ENCODE data around the gene SUCLG2. TPM values are rescaled to one million over a fixed set of nuclear protein-coding genes. Genes with fewer than 3 reads are reported as not detected.

The SUCLG2 gene
- total RNA-seq, 2 donors from 2014 or later: 43.8 to 48.1 TPM

GRCh38 chr3:67421912-67422311 is 232.5 kb downstream of the SUCLG2 start:
- Mint-ChIP-seq H3K27ac (no peak overlapping the region), H3K4me1 (peaks cover 8% of the 10 kb centered on the region), H3K27me3 (no peaks in the 10 kb centered on the region), H3K36me3 (ENCODE audit: low read depth) (peaks cover 2% of the 10 kb centered on the region), H3K4me3 (no peak overlapping the region)
- no peak for DNase-seq
- ATAC-seq: no peak
- H3K9me3 ChIP-seq (ENCODE audit: control insufficient read depth, low read length, poor library complexity, severe bottlenecking): peaks cover 10% of the 10 kb centered on the region

DNA sequence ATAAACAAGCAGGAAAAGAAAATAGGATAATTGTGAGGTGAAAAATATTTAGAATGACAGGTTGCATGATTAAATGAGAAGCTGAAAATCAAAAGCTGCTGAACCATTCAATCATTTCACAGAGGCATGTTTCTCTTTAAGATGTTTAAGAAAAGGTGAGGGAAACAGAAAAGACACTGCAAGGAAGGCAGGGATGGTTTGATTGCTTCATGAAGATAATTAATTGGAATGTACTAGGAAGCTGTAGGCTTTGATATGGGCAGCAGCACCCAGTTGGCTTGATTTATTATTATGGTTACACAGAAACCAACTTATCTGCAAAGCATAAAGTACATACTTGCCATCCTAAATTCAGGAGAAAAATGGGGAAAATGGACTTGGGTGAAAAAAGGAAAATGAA is 234.6 kb downstream of the SUCLG2 start:
- H3K9me3 ChIP-seq (ENCODE audit: control insufficient read depth, low read length, poor library complexity, severe bottlenecking): peaks cover 10% of the 10 kb centered on the region
- peaks cover 2% of the 10 kb centered on the region for H3K36me3 Mint-ChIP-seq (ENCODE audit: low read depth)
- no peaks in the 10 kb centered on the region for H3K27me3 Mint-ChIP-seq
- DNase-seq (no peak), ATAC-seq (no peak)
- no peak overlapping the region for H3K27ac Mint-ChIP-seq
- H3K4me1 Mint-ChIP-seq: peaks cover 9% of the 10 kb centered on the region
- no peak overlapping the region for H3K4me3 Mint-ChIP-seq

DNA sequence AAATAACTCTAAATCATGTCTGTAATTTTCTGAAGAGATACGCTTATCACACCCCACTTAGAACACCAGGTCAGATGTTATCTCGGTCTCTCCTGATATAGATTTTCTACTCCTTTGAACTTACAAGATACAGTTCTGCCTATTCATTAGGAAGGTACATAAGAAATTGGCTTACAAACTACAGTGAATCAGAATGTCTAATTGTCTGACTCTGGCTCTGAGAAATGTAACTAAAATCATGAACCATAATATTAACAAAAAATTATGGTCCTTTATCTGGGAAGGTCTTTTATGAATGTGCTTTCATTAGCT is 235.2 kb downstream of the SUCLG2 start:
- peaks cover 10% of the 10 kb centered on the region for H3K9me3 ChIP-seq (ENCODE audit: control insufficient read depth, low read length, poor library complexity, severe bottlenecking)
- H3K36me3 Mint-ChIP-seq (ENCODE audit: low read depth): peaks cover 2% of the 10 kb centered on the region
- ATAC-seq (no peak), DNase-seq (no peak)
- H3K27me3 Mint-ChIP-seq: no peaks in the 10 kb centered on the region
- peaks cover 3% of the 10 kb centered on the region for H3K4me1 Mint-ChIP-seq
- no peak overlapping the region for H3K4me3 Mint-ChIP-seq
- H3K27ac Mint-ChIP-seq: no peak overlapping the region

DNA sequence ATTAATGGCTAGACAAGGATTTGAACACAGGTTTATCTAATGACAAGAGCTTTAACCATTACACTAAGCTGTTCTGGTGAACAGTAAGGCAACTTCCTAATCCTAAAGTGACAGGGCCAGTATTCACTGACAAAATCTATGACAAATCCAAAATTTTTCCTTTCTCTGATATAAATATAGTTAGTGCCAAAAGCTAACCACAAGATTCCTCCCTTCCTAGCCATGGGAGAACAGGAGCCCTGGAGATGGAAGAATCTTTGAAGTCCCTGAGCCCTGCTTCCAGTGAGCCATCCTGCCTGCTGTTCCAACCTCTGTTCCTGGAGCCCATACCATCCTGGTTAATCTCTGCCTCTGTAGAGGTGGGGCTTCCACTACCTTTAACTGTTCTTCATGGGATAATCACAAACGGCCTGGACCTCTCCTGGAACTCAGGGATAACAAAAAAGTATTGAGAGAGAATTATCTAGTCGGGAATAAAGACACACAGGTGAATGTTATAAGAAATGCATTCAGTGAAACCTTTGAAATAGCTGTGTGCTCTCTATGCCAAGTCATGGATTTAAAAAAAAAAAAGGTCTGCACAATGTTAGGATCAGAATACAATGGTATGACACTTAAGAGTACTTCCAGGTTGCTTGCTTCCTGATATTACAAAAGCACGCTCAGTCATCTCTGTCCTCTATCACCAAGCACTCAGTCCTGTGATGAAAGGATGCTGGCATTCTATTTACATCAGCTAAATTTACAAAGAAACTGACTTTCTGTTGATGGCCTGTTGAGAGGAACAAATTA is 235.8 kb downstream of the SUCLG2 start:
- no peak overlapping the region for H3K27ac Mint-ChIP-seq
- H3K4me1 Mint-ChIP-seq: peaks cover 3% of the 10 kb centered on the region
- DNase-seq: no peak
- H3K4me3 Mint-ChIP-seq: no peak overlapping the region
- H3K27me3 Mint-ChIP-seq: no peaks in the 10 kb centered on the region
- peaks cover 4% of the 10 kb centered on the region for H3K36me3 Mint-ChIP-seq (ENCODE audit: low read depth)
- no peak for ATAC-seq
- peaks cover 10% of the 10 kb centered on the region for H3K9me3 ChIP-seq (ENCODE audit: control insufficient read depth, low read length, poor library complexity, severe bottlenecking)

GRCh38 chr3:67416703-67417102 is 237.7 kb downstream of the SUCLG2 start:
- Mint-ChIP-seq H3K27me3 (no peaks in the 10 kb centered on the region), H3K4me3 (no peak overlapping the region), H3K4me1 (peaks cover 3% of the 10 kb centered on the region), H3K36me3 (ENCODE audit: low read depth) (peaks cover 4% of the 10 kb centered on the region), H3K27ac (no peak overlapping the region)
- no peak for DNase-seq
- peaks cover 10% of the 10 kb centered on the region for H3K9me3 ChIP-seq (ENCODE audit: control insufficient read depth, low read length, poor library complexity, severe bottlenecking)
- no peak for ATAC-seq

- DNase-seq (no peak), ATAC-seq (no peak)
- H3K4me3 Mint-ChIP-seq: no peak overlapping the region
- no peak overlapping the region for H3K27ac Mint-ChIP-seq
- peaks cover 3% of the 10 kb centered on the region for H3K9me3 ChIP-seq (ENCODE audit: control insufficient read depth, low read length, poor library complexity, severe bottlenecking)
- no peaks in the 10 kb centered on the region for H3K27me3 Mint-ChIP-seq
- peaks cover 3% of the 10 kb centered on the region for H3K4me1 Mint-ChIP-seq
- H3K36me3 Mint-ChIP-seq (ENCODE audit: low read depth): peaks cover 2% of the 10 kb centered on the region
Observed at GRCh38 chr3:67415511-67415910, 238.9 kb downstream of the SUCLG2 start.

DNA sequence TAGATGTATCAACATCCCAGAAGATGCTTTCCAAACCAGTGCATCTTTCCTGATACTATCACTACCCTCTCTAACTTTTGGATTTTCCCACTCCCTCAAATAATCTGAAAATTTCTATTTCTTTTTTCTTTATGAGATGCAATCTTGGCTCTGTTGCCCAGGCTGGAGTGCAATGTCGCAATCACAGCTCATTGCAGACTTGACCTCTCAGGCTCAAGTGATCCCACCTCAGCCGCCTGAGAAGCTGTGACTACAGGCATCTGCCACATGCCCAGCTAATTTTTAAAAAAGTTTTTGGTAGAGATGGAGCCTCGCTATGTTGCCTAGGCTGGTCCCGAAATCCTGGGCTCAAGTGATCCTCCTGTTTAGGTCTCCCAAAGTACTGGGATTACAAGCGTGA is 239.7 kb downstream of the SUCLG2 start:
- peaks cover 3% of the 10 kb centered on the region for H3K4me1 Mint-ChIP-seq
- DNase-seq: no peak
- H3K27ac Mint-ChIP-seq: no peak overlapping the region
- no peak overlapping the region for H3K4me3 Mint-ChIP-seq
- no peaks in the 10 kb centered on the region for H3K27me3 Mint-ChIP-seq
- no peak for ATAC-seq
- H3K9me3 ChIP-seq (ENCODE audit: control insufficient read depth, low read length, poor library complexity, severe bottlenecking): no peaks in the 10 kb centered on the region
- peaks cover 5% of the 10 kb centered on the region for H3K36me3 Mint-ChIP-seq (ENCODE audit: low read depth)

DNA sequence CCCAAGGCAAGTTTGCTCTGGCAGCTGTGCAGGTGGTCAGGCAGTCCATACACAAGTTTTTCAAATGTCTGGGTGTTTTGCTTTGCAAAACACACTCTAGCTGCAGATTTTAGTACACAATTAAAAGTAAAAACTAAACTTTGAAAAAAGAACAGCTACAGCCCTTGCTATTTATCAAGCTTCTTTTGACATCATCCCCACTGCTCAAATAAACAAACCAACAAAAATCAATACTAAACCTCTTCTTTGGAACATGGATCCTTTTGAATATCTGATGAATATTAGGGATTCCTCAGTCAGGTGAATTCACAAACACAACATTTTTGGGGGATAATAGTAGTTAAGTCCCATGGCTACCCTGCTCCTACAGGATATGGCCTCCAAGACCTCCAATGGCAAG is 249.2 kb downstream of the SUCLG2 start:
- H3K36me3 Mint-ChIP-seq (ENCODE audit: low read depth): peaks cover 12% of the 10 kb centered on the region
- H3K4me3 Mint-ChIP-seq: no peak overlapping the region
- H3K4me1 Mint-ChIP-seq: peaks cover 11% of the 10 kb centered on the region
- no peaks in the 10 kb centered on the region for H3K9me3 ChIP-seq (ENCODE audit: control insufficient read depth, low read length, poor library complexity, severe bottlenecking)
- no peaks in the 10 kb centered on the region for H3K27me3 Mint-ChIP-seq
- no peak for DNase-seq
- H3K27ac Mint-ChIP-seq: no peak overlapping the region
- no peak for ATAC-seq

GRCh38 chr3:67402873-67403272 is 251.5 kb downstream of the SUCLG2 start:
- no peak for ATAC-seq
- H3K27ac Mint-ChIP-seq: no peak overlapping the region
- H3K36me3 Mint-ChIP-seq (ENCODE audit: low read depth): peaks cover 9% of the 10 kb centered on the region
- no peaks in the 10 kb centered on the region for H3K9me3 ChIP-seq (ENCODE audit: control insufficient read depth, low read length, poor library complexity, severe bottlenecking)
- no peak overlapping the region for H3K4me3 Mint-ChIP-seq
- peaks cover 11% of the 10 kb centered on the region for H3K4me1 Mint-ChIP-seq
- DNase-seq: no peak
- no peaks in the 10 kb centered on the region for H3K27me3 Mint-ChIP-seq

DNA sequence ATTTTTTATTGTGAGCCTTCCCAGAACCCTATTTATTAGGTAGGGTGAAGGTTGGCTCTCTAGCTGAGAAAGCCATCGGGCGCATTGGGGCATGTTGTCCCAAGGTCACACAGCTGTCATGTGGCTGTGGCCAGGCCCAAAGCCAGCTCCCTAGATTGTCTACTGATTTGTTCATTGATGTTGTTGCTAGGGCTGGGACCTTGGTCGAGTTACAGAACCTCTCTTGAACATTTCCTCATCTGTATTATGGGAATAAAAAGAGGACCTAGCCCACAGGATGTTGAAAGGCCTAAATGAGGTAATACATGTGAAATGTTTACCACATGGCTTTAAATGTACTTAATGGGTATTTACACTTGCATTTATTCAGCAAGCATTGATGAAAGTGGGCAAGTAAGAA is 252.5 kb downstream of the SUCLG2 start:
- H3K9me3 ChIP-seq (ENCODE audit: control insufficient read depth, low read length, poor library complexity, severe bottlenecking): no peaks in the 10 kb centered on the region
- Mint-ChIP-seq H3K4me3 (no peak overlapping the region), H3K27ac (no peak overlapping the region), H3K27me3 (no peaks in the 10 kb centered on the region), H3K4me1 (peaks cover 8% of the 10 kb centered on the region), H3K36me3 (ENCODE audit: low read depth) (peaks cover 9% of the 10 kb centered on the region)
- DNase-seq (no peak), ATAC-seq (no peak)

- no peak overlapping the region for H3K27ac Mint-ChIP-seq
- peaks cover 11% of the 10 kb centered on the region for H3K36me3 Mint-ChIP-seq (ENCODE audit: low read depth)
- no peaks in the 10 kb centered on the region for H3K27me3 Mint-ChIP-seq
- H3K4me1 Mint-ChIP-seq: peaks cover 5% of the 10 kb centered on the region
- no peak for ATAC-seq
- DNase-seq: no peak
- no peak overlapping the region for H3K4me3 Mint-ChIP-seq
- H3K9me3 ChIP-seq (ENCODE audit: control insufficient read depth, low read length, poor library complexity, severe bottlenecking): no peaks in the 10 kb centered on the region
Observed at GRCh38 chr3:67400476-67400875, 253.9 kb downstream of the SUCLG2 start.

GRCh38 chr3:67389176-67389575 is 265.2 kb downstream of the SUCLG2 start:
- H3K27ac Mint-ChIP-seq: no peak overlapping the region
- H3K9me3 ChIP-seq (ENCODE audit: control insufficient read depth, low read length, poor library complexity, severe bottlenecking): no peaks in the 10 kb centered on the region
- H3K27me3 Mint-ChIP-seq: no peaks in the 10 kb centered on the region
- no peak overlapping the region for H3K4me3 Mint-ChIP-seq
- H3K36me3 Mint-ChIP-seq (ENCODE audit: low read depth): peaks cover 14% of the 10 kb centered on the region
- no peaks in the 10 kb centered on the region for H3K4me1 Mint-ChIP-seq
- DNase-seq: no peak
- no peak for ATAC-seq

GRCh38 chr3:67388738-67389137 is 265.7 kb downstream of the SUCLG2 start:
- no peak for ATAC-seq
- Mint-ChIP-seq H3K36me3 (ENCODE audit: low read depth) (peaks cover 14% of the 10 kb centered on the region), H3K4me1 (no peaks in the 10 kb centered on the region), H3K27me3 (no peaks in the 10 kb centered on the region), H3K4me3 (no peak overlapping the region), H3K27ac (no peak overlapping the region)
- DNase-seq: no peak
- no peaks in the 10 kb centered on the region for H3K9me3 ChIP-seq (ENCODE audit: control insufficient read depth, low read length, poor library complexity, severe bottlenecking)

GRCh38 chr3:67386451-67386850 is 268.0 kb downstream of the SUCLG2 start:
- peak; percentile 32 for ATAC-seq
- H3K4me1 Mint-ChIP-seq: no peaks in the 10 kb centered on the region
- peaks cover 10% of the 10 kb centered on the region for H3K36me3 Mint-ChIP-seq (ENCODE audit: low read depth)
- no peaks in the 10 kb centered on the region for H3K9me3 ChIP-seq (ENCODE audit: control insufficient read depth, low read length, poor library complexity, severe bottlenecking)
- no peaks in the 10 kb centered on the region for H3K27me3 Mint-ChIP-seq
- DNase-seq: no peak
- no peak overlapping the region for H3K4me3 Mint-ChIP-seq
- H3K27ac Mint-ChIP-seq: no peak overlapping the region
